GM12878 (cell line): ENCODE results near the gene NPDC1. TPM values are rescaled to one million over a fixed set of nuclear protein-coding genes. Genes with fewer than 3 reads are reported as not detected.

Experiments
- BCLAF1 ChIP-seq: fragments of 450-650 bp; IDR thresholded peaks from 2 replicates; pipeline ENCODE4 v1.6.1; 2017; ENCODE audit warnings: antibody characterized with exemption, mild to moderate bottlenecking, moderate library complexity
- BRCA1 ChIP-seq: IDR thresholded peaks from 2 replicates; pipeline ENCODE4 v1.6.1; 2011; ENCODE audit warnings: low read depth, low read length, improper control_type of control experiment
- CHD4 ChIP-seq: fragments of 200-600 bp; sonication (generic); IDR thresholded peaks from 2 replicates; pipeline ENCODE4 v1.6.1; 2016; ENCODE audit warnings: mild to moderate bottlenecking
- EED ChIP-seq: sonication (generic); IDR thresholded peaks from 2 replicates; pipeline ENCODE4 v1.6.1; 2016; ENCODE audit warnings: antibody characterized with exemption, low read depth
- FOS ChIP-seq: IDR thresholded peaks from 3 replicates; pipeline ENCODE4 v1.6.1; 2011; ENCODE audit warnings: borderline replicate concordance; ENCODE audit not compliant: insufficient read length; ENCODE audit errors: extremely low read depth
- GABPA ChIP-seq: IDR thresholded peaks from 2 replicates; pipeline ENCODE4 v1.6.1; 2014; ENCODE audit warnings: antibody characterized with exemption, low read depth, mild to moderate bottlenecking, inconsistent platforms
- HCFC1 ChIP-seq: fragments of 150-350 bp; IDR thresholded peaks from 2 replicates; pipeline ENCODE4 v1.6.1; 2014; ENCODE audit warnings: low read length
- KDM1A ChIP-seq: fragments of 200-600 bp; sonication (generic); IDR thresholded peaks from 2 replicates; pipeline ENCODE4 v1.6.1; 2016; ENCODE audit warnings: borderline replicate concordance
- MYC ChIP-seq: IDR thresholded peaks from 2 replicates; pipeline ENCODE4 v1.6.1; 2011; ENCODE audit warnings: mild to moderate bottlenecking, low read length, moderate library complexity, inconsistent platforms; ENCODE audit not compliant: insufficient read depth, insufficient replicate concordance, insufficient read length, severe bottlenecking
- NFYA ChIP-seq: IDR thresholded peaks from 2 replicates; pipeline ENCODE4 v1.6.1; 2011; ENCODE audit warnings: low read depth, mild to moderate bottlenecking, low read length, improper control_type of control experiment, borderline replicate concordance
- NR2C2 ChIP-seq: IDR thresholded peaks from 2 replicates; pipeline ENCODE4 v1.6.1; 2011; ENCODE audit warnings: borderline replicate concordance, low read depth; ENCODE audit not compliant: control insufficient read depth, insufficient read length
- NRF1 ChIP-seq: conservative IDR thresholded peaks from 2 replicates; pipeline ENCODE4 v1.6.1; 2011; ENCODE audit warnings: mild to moderate bottlenecking, low read depth, low read length, improper control_type of control experiment
- POLR2AphosphoS5 ChIP-seq: IDR thresholded peaks from 2 replicates; pipeline ENCODE4 v1.6.1; 2011; ENCODE audit warnings: mild to moderate bottlenecking, low read length, inconsistent platforms
- RB1 ChIP-seq: fragments of 450-650 bp; formaldehyde crosslinking; IDR thresholded peaks from 2 replicates; pipeline ENCODE4 v1.6.1; 2017; ENCODE audit warnings: mild to moderate bottlenecking, borderline replicate concordance
- RBBP5 ChIP-seq: fragments of 200-600 bp; sonication (generic); conservative IDR thresholded peaks from 2 replicates; pipeline ENCODE4 v1.6.1; 2016
- RCOR1 ChIP-seq: conservative IDR thresholded peaks from 2 replicates; pipeline ENCODE4 v1.6.1; 2012; ENCODE audit warnings: low read depth, low read length, improper control_type of control experiment
- RUNX3 ChIP-seq: IDR thresholded peaks from 2 replicates; pipeline ENCODE4 v1.6.1; 2012; ENCODE audit warnings: low read length, inconsistent platforms
- SIX5 ChIP-seq: IDR thresholded peaks from 2 replicates; pipeline ENCODE4 v1.6.1; 2011; ENCODE audit warnings: mild to moderate bottlenecking, low read depth, low read length, moderate library complexity; ENCODE audit not compliant: severe bottlenecking
- STAT1 ChIP-seq: fragments of 450-650 bp; conservative IDR thresholded peaks from 2 replicates; pipeline ENCODE4 v1.6.1; 2014; ENCODE audit warnings: antibody characterized with exemption, mild to moderate bottlenecking
- TCF7 ChIP-seq: IDR thresholded peaks from 2 replicates; pipeline ENCODE4 v1.6.1; 2014; ENCODE audit warnings: antibody characterized with exemption, borderline replicate concordance
- USF1 ChIP-seq: IDR thresholded peaks from 2 replicates; pipeline ENCODE4 v1.6.1; 2011; ENCODE audit warnings: borderline replicate concordance, low read depth, mild to moderate bottlenecking, moderate library complexity, mixed read lengths, low read length; ENCODE audit not compliant: insufficient read depth; ENCODE audit errors: extremely low read length
- USF2 ChIP-seq: IDR thresholded peaks from 2 replicates; pipeline ENCODE4 v1.6.1; 2011; ENCODE audit warnings: low read depth, low read length, improper control_type of control experiment, borderline replicate concordance
- ZBTB33 ChIP-seq: fragments of 450-650 bp; IDR thresholded peaks from 2 replicates; pipeline ENCODE4 v1.6.1; 2017; ENCODE audit warnings: mild to moderate bottlenecking
- ZNF24 ChIP-seq: fragments of 450-650 bp; IDR thresholded peaks from 2 replicates; pipeline ENCODE4 v1.6.1; 2017; ENCODE audit warnings: antibody characterized with exemption, mild to moderate bottlenecking
- polyA plus RNA-seq, 11 experiments: library from polyadenylated mRNA; depleted of rRNA in 4 of 11; unstranded in 6 of 11; stranded (reverse) in 5 of 11; fragments of >200 nt; fragmentation: Nextera tagmentation in 4 of 11; fragmentation: Illumina TruSeq in 1 of 11; extraction: Ambion mirVana in 4 of 11; extraction: Trizol in 1 of 11; gene quantifications; 1 replicate in 1 of 11; 2 replicates in 10 of 11; pipeline versions ENCODE4 v1.2.1 to v1.2.3, GENCODE V29; 2011 to 2016; ENCODE audit warnings: inconsistent platforms in 2 of 11, missing spikeins in 2 of 11, low read depth in 1 of 11
- total RNA-seq, 4 experiments: library from RNA; depleted of rRNA in 3 of 4; stranded (reverse); fragments of >200 nt in 3 of 4; fragmentation: Illumina TruSeq in 1 of 4; extraction: Trizol in 1 of 4; gene quantifications; 2 replicates each; pipeline versions ENCODE4 v1.2.1 to v1.2.3, GENCODE V29; 2013 to 2021

Gene NPDC1
- total and polyA plus RNA-seq, 10 of the 15 experiments (the other 5 are each of a cell fraction or from before 2014, with no cell fraction given), result 0.04 to 1.7 (median 0.77) TPM; not detected in 2

- TF ChIP-seq TCF7, result no peak
- TF ChIP-seq FOS, result no peak
- no peak for TF ChIP-seq USF2
- TF ChIP-seq NR2C2, result no peak
- no peak for TF ChIP-seq KDM1A
- TF ChIP-seq RCOR1, result no peak
- TF ChIP-seq MYC, result no peak
- TF ChIP-seq GABPA, result no peak
- TF ChIP-seq NFYA, result no peak
- no peak for TF ChIP-seq POLR2AphosphoS5
- no peak for TF ChIP-seq EED
- no peak for TF ChIP-seq SIX5
- no peak for TF ChIP-seq BCLAF1
- TF ChIP-seq ZBTB33, result no peak
- TF ChIP-seq STAT1, result peak; percentile 59; the same call in 1 of the 2 replicates
- no peak for TF ChIP-seq RBBP5
- no peak for TF ChIP-seq ZNF24
- TF ChIP-seq NRF1, result 0 out of 2 replicates have a peak, but pooled peaks have one; percentile 31
- no peak for TF ChIP-seq USF1
- TF ChIP-seq RUNX3, result no peak
- no peak for TF ChIP-seq CHD4
- TF ChIP-seq BRCA1, result no peak
- TF ChIP-seq RB1, result no peak; the same call in 1 of the 2 replicates
- TF ChIP-seq HCFC1, result no peak
Observed at GRCh38 chr9:137070201-137070905, 24.4 kb upstream of the NPDC1 start, which contains the start of gene SAPCD2 (continued).
